Sigmoid colon (tissue), 4 donors: ENCODE results near the gene CASQ2.

Source experiments
- EP300 ChIP-seq, 4 donors: sonication (generic); formaldehyde crosslinking; IDR thresholded peaks; one replicate each; pipeline ENCODE4 v1.6.1; 2017; ENCODE audit warnings: antibody characterized with exemption in 4 of 4
- POLR2A ChIP-seq, 2 donors: fragments of 450-650 bp; IDR thresholded peaks; one replicate each; pipeline ENCODE4 v1.6.1; 2016; ENCODE audit warnings: antibody characterized with exemption in 2 of 2, mild to moderate bottlenecking in 2 of 2, moderate library complexity in 2 of 2
- POLR2AphosphoS5 ChIP-seq, 4 donors: sonication (generic); formaldehyde crosslinking; IDR thresholded peaks; one replicate each; pipeline ENCODE4 v1.6.1; 2017; ENCODE audit warnings: antibody characterized with exemption in 4 of 4
- TF ChIP-seq, protein P1 (sequence below), 4 experiments: fragments of 450-650 bp in 3 of 4; fragments of 200-600 bp in 1 of 4; IDR thresholded peaks; one replicate each; pipeline ENCODE4 v1.5.1; 2016 to 2019; ENCODE audit warnings: antibody characterized with exemption in 4 of 4, mild to moderate bottlenecking in 3 of 4, moderate library complexity in 2 of 4

DNA sequence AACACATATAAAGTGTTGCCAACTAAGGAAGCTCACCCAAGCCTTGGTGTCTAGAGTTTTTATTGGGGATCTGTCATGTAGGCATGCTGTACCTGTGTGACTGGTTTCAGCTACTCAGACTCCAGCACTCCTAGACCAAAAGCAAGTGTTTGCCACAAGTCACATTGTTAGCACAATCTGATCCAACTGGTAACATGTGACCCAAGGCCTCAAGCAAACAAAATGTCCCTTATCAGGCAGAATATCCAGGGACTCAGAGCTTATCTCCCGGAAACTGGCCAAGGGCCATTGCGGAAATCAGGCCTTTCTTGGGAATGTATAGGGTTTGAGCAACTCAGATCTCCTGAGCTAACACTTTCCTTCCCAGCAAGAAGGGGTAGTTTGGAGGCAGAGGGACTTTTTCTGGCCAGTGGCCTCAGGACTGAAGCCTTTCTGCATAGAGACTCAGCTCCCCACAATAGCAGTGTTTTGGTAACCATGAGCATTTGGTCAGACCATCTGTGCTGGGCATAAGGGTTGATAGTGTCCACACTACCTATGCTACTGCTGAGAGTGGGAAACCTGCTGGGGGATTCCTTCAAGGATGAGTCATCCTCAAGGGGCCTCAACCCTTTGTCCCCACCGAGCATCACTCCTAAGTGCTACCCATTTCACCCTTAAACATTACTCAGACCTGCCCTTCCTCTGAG, 42.8 kb upstream of the CASQ2 start:
- TF ChIP-seq POLR2A (IDR thresholded peaks at IDR 0.05) (no peak), POLR2AphosphoS5 (IDR thresholded peaks at IDR 0.05) (no peak), EP300 (IDR thresholded peaks at IDR 0.05) (no peak)
- TF ChIP-seq, protein P1, sequence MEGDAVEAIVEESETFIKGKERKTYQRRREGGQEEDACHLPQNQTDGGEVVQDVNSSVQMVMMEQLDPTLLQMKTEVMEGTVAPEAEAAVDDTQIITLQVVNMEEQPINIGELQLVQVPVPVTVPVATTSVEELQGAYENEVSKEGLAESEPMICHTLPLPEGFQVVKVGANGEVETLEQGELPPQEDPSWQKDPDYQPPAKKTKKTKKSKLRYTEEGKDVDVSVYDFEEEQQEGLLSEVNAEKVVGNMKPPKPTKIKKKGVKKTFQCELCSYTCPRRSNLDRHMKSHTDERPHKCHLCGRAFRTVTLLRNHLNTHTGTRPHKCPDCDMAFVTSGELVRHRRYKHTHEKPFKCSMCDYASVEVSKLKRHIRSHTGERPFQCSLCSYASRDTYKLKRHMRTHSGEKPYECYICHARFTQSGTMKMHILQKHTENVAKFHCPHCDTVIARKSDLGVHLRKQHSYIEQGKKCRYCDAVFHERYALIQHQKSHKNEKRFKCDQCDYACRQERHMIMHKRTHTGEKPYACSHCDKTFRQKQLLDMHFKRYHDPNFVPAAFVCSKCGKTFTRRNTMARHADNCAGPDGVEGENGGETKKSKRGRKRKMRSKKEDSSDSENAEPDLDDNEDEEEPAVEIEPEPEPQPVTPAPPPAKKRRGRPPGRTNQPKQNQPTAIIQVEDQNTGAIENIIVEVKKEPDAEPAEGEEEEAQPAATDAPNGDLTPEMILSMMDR (IDR thresholded peaks at IDR 0.05), result no peak
